ENCODE data around the gene PTPRO. TPM values are rescaled to one million over a fixed set of nuclear protein-coding genes. Genes with fewer than 3 reads are reported as not detected.

PTPRO gene
- total RNA-seq, 1 experiment from 2014 or later = not detected

GRCh38 chr12:15496738-15497137 is 174.4 kb downstream of the PTPRO start:
- Histone ChIP-seq H3K9ac (ENCODE audit: low read length) (no peak overlapping the region), H3K9me2 (replicated peaks; ENCODE audit: low read length) (no peaks in the 10 kb centered on the region), H3K79me2 (ENCODE audit: low read length) (no peaks in the 10 kb centered on the region), H3K4me2 (ENCODE audit: low read length) (no peak overlapping the region), H3F3A (ENCODE audit: low read length, unreplicated experiment) (no peaks in the 10 kb centered on the region), H3K27me3 (ENCODE audit: low read length) (peaks cover 9% of the 10 kb centered on the region), H3K4me1 (ENCODE audit: insufficient read depth, low read length) (no peaks in the 10 kb centered on the region; the same call in 1 of the 2 replicates), H4K20me1 (ENCODE audit: low read length) (no peaks in the 10 kb centered on the region), H3K9me3 (ENCODE audit: low read length) (no peaks in the 10 kb centered on the region), H3K36me3 (ENCODE audit: low read depth, low read length) (no peaks in the 10 kb centered on the region), H3K4me3 (ENCODE audit: low read length) (no peak overlapping the region), H2AFZ (ENCODE audit: low read length) (no peak overlapping the region), H3K27ac (ENCODE audit: low read length) (no peak overlapping the region)
- CTCF ChIA-PET = no interaction called here
- ATAC-seq (peak; percentile 51; the same call in 1 of the 2 replicates), DNase-seq (peak; percentile 16)
- intact Hi-C loops (cut with micrococcal nuclease) = no loop called here
- BruUV-seq (replicated peaks) = no TSS peak
- POLR2A ChIA-PET (ENCODE audit: unreplicated experiment) = no interaction called here
- TF ChIP-seq EZH2phosphoT487 (IDR thresholded peaks at IDR 0.05; ENCODE audit: borderline replicate concordance, low read length) = no peak
- TF ChIP-seq EZH2 (IDR thresholded peaks at IDR 0.05; ENCODE audit: low read length, unreplicated experiment) = no peak
- TF ChIP-seq CTCF (conservative IDR thresholded peaks at IDR 0.05; ENCODE audit: low read depth, low read length) = no peak

- no peaks in the 10 kb centered on the region; the same call in 1 of the 2 replicates for H3K4me1 ChIP-seq (ENCODE audit: insufficient read depth, low read length)
- H3K9me2 ChIP-seq (replicated peaks; ENCODE audit: low read length) = no peaks in the 10 kb centered on the region
- H3F3A ChIP-seq (ENCODE audit: low read length, unreplicated experiment) = no peaks in the 10 kb centered on the region
- no peak overlapping the region for H3K27ac ChIP-seq (ENCODE audit: low read length)
- ChIA-PET POLR2A (ENCODE audit: unreplicated experiment) (no interaction called here), CTCF (no interaction called here)
- intact Hi-C loops (cut with micrococcal nuclease) = no loop called here
- H3K9me3 ChIP-seq (ENCODE audit: low read length) = no peaks in the 10 kb centered on the region
- H3K4me2 ChIP-seq (ENCODE audit: low read length) = no peak overlapping the region
- no TSS peak for BruUV-seq (replicated peaks)
- no peaks in the 10 kb centered on the region for H3K79me2 ChIP-seq (ENCODE audit: low read length)
- H2AFZ ChIP-seq (ENCODE audit: low read length) = no peak overlapping the region
- no peak overlapping the region for H3K4me3 ChIP-seq (ENCODE audit: low read length)
- H4K20me1 ChIP-seq (ENCODE audit: low read length) = no peaks in the 10 kb centered on the region
- H3K36me3 ChIP-seq (ENCODE audit: low read depth, low read length) = no peaks in the 10 kb centered on the region
- no peak overlapping the region for H3K9ac ChIP-seq (ENCODE audit: low read length)
- TF ChIP-seq EZH2 (IDR thresholded peaks at IDR 0.05; ENCODE audit: low read length, unreplicated experiment) (no peak), CTCF (conservative IDR thresholded peaks at IDR 0.05; ENCODE audit: low read depth, low read length) (no peak), EZH2phosphoT487 (IDR thresholded peaks at IDR 0.05; ENCODE audit: borderline replicate concordance, low read length) (no peak)
- DNase-seq (no peak), ATAC-seq (no peak)
- H3K27me3 ChIP-seq (ENCODE audit: low read length) = peaks cover 16% of the 10 kb centered on the region; the same call in 1 of the 2 replicates
Observed at GRCh38 chr12:15497671-15498292, 175.5 kb downstream of the PTPRO start.

- H3K9me2 ChIP-seq (replicated peaks; ENCODE audit: low read length) = no peaks in the 10 kb centered on the region
- ChIA-PET POLR2A (ENCODE audit: unreplicated experiment) (no interaction called here), CTCF (no interaction called here)
- H3K27ac ChIP-seq (ENCODE audit: low read length) = no peak overlapping the region
- H2AFZ ChIP-seq (ENCODE audit: low read length) = no peak overlapping the region
- ATAC-seq (no peak), DNase-seq (no peak)
- no peaks in the 10 kb centered on the region for H3K36me3 ChIP-seq (ENCODE audit: low read depth, low read length)
- intact Hi-C loops (cut with micrococcal nuclease) = no loop called here
- no peaks in the 10 kb centered on the region for H3K9me3 ChIP-seq (ENCODE audit: low read length)
- BruUV-seq (replicated peaks) = no TSS peak
- H3K4me3 ChIP-seq (ENCODE audit: low read length) = no peak overlapping the region
- peaks cover 32% of the 10 kb centered on the region for H3K27me3 ChIP-seq (ENCODE audit: low read length)
- no peak overlapping the region for H3K9ac ChIP-seq (ENCODE audit: low read length)
- no peak overlapping the region for H3K4me2 ChIP-seq (ENCODE audit: low read length)
- no peaks in the 10 kb centered on the region for H3F3A ChIP-seq (ENCODE audit: low read length, unreplicated experiment)
- H3K79me2 ChIP-seq (ENCODE audit: low read length) = no peaks in the 10 kb centered on the region
- TF ChIP-seq EZH2 (IDR thresholded peaks at IDR 0.05; ENCODE audit: low read length, unreplicated experiment) = no peak
- no peak for TF ChIP-seq CTCF (conservative IDR thresholded peaks at IDR 0.05; ENCODE audit: low read depth, low read length)
- no peak for TF ChIP-seq EZH2phosphoT487 (IDR thresholded peaks at IDR 0.05; ENCODE audit: borderline replicate concordance, low read length)
- no peaks in the 10 kb centered on the region for H3K4me1 ChIP-seq (ENCODE audit: insufficient read depth, low read length)
- no peaks in the 10 kb centered on the region for H4K20me1 ChIP-seq (ENCODE audit: low read length)
Observed at GRCh38 chr12:15502211-15502610, 179.9 kb downstream of the PTPRO start.
